ENCODE measurements around the gene GLA.

GLA gene

GRCh38 chrX:101397779-101398178 lies 9.9 kb downstream of the GLA start:
- DNase-seq (ENCODE audit: low spot score) = no peak

DNA sequence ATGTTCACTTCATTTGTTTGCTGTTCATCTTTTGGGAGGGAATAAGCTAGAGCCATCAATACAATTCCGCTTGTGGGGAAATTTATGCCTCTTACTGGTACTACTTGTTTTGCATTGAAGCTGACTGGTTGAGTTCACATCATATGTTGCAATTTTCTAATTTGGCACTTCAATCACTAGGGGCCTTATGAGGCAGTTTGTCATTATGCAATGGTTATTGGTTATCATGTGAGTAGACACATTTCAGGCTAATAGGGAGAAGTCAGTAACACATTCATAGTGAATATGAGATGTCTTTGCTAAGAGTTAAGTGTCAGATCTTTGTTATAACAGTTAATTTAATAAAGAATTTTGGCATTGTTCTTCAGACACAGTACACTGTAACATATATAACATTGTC lies 11.9 kb downstream of the GLA start:
- no peak for DNase-seq (ENCODE audit: low spot score)

DNA sequence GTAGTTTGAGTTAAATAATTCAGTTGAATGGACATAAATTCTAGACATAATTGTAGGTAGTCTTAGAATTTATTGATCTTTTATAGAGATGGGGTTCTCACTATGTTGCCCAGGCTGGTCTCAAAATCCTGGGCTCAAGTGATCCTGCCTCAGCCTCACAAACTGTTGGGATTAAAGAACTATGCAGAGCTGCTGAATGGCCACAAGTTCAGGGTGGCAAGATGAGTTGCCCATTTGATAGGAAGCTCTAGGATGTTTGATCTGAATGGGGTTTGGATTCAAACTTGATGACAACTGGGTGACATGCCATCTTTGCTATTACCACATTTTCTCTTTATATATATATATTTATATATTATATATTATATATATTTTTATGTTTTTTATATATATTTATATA lies 13.4 kb downstream of the GLA start:
- DNase-seq (ENCODE audit: low spot score) = no peak

GRCh38 chrX:101393530-101394305 lies 14.0 kb downstream of the GLA start:
- no peak for DNase-seq (ENCODE audit: low spot score)

DNA sequence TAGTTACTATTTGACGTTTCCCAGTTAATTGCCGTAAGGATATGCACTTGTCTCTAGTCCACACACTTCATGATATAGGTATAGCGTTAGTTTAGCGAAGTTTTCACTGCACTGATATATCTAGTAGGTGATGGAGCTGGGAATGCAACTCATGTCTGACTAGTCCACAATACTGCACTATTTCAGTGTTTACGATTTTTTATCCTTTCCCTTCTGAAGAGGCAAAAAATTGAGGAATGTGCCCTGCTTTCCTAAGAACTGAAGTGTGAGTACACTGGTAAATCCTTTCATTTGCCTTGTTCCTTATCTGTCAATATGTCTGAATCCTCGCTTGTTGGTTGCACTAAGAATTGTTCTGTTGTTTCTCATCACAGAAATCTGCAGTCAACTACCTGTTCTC lies 15.9 kb downstream of the GLA start:
- DNase-seq (ENCODE audit: low spot score) = no peak

DNA sequence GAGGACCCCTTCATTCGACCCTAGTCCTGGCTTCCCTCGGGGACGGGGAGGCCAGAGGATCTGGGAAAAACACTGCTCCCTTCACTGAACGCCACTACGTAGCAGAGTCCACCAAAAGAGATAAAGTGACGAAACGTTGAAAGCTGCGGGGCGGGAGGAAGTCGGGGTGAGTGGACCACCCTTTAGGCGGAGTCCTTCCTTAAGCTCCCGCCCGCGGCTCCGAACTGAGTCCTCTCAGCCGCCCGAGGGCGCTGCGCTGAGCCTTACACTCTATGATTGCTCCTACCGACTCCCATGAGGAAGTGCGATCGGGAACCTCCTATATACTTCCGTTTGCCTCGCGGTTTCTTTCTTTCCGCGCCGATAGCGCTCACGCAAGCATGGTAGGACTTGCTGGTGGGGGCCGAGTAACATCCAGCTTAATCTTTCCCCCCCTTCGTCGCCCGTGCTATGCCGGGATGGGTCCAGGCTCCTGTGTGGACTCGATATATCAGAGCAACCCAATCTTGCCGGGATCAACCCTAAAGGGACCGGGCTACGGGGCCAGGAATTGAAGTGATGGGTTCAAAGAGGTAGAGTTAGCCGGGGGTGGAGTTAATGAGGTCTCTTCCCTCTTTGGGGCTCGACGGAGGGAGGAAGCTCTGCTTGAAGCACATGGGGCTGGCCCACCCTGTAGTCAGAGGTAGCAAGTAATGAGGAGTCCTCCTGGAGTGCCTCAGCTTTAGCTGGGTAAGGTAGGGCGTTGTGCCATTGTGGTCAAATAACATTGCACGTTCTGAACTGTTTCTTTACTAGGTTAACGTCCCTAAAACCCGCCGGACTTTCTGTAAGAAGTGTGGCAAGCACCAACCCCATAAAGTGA lies 16.8 kb downstream of the GLA start, which contains the start of gene RPL36A:
TSS of gene RPL36A (plus strand) at position 348 of the 862 bp plus-strand sequence. CDS start at position 381, 33 bp downstream.
- DNase-seq (ENCODE audit: low spot score) = peak; percentile 82

DNA sequence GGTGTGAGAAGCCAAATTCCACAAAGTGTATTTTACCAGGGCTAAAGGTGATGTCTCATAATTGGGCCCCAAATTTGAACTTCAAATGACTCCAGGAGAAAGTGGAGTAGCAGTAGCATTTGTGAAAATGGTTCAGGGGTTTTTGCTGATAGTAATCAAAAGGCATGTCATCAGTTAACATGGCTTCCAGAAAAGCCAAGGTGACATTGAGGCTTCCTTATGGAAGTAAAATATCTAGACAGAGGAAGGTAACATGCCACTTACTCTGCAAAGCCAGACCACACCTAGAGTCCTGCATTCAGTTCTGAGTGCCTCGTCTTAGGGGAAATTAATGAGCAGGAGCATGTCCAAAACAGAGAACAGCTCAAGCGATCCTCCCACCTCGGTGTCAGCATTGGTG lies 19.1 kb downstream of the GLA start:
- DNase-seq (ENCODE audit: low spot score) = no peak

DNA sequence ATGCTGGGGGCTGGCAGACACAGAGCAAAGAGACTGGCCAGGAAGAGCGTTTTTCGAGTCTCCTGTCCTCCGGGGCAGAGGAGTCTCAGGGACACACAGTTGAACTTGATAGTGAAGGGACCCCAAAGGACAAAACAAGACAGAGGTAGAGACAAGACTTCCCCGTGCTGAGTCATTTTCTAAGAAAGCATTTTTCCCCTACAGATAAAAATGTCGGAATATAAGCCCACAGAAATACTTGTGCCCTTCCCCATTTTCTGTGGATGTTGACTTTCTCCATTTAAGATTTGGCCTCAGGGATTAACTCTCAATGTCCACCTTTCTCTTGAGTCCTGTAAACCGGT lies 21.2 kb downstream of the GLA start:
- no peak for DNase-seq (ENCODE audit: low spot score)

DNA sequence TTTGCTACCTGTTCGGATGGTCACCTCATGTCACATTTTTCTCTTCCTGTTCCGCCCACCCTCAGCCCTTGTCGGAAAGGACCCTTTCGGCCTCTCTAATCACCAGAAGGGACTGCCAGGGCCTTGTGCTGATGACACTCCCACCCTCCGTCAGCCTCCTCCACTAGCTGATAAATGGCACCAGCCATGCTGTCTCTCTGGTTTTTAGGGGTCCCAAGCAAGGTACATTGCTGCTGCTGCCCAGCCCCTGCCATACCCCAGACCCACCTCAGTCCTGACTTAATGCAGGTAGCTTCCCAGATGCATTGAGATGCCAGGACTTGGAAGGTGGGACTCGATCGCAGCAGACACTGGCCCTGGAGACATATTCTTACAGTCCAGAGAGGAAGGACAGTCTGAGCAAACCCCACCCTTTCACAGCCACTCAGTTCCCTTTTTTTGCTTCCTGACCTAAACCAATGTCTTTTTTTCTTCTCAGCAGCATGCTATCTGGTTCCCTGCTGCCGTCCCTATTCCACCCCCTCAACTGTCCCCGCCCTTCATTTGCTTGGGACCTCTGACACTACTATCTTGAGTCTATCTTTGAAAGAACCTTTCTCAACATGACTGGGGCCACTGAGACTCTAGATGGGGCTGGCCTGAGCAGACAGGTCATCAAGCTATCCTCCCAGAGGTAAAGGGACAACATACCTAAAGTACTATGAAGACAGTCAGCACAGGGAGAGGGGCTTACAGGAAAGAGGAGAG lies 21.8 kb downstream of the GLA start, which contains the start of gene BTK:
TSS of gene BTK (minus strand) at position 397 of the 747 bp plus-strand sequence. CDS start 10,907 bp downstream, outside the sequence.
- peak; percentile 24 for DNase-seq (ENCODE audit: low spot score)

DNA sequence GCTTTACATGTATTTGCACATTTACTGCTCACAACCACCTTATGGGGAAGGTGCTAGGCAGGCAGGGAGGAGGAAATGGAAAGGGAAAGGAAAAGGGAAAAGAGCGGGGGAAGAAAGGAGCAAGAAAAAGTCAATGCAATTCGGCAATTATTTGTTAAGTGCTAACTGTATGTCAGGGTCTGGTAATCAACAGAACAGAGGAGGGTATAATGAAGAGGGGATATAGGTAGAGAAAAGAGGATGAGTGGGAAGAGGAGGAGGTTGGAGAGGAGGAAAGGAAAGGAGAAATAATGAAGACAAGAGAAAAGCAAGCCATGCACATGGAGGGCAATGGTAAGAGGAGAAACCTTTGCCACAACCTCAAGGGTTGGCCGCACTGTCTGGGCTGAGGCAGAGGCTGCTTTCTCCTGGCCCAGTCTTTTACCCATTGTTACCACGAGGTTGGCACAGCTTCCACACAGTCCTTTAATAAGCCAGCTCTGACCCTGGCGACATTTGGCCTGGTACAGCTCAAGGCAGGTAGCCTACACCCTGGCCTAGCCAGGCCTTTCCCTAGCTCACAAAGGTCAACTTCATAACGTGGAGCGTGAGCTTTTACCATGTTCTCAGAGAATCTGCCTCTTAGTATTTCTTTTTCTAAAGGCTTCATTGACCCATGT lies 22.6 kb downstream of the GLA start:
- no peak for DNase-seq (ENCODE audit: low spot score)

DNA sequence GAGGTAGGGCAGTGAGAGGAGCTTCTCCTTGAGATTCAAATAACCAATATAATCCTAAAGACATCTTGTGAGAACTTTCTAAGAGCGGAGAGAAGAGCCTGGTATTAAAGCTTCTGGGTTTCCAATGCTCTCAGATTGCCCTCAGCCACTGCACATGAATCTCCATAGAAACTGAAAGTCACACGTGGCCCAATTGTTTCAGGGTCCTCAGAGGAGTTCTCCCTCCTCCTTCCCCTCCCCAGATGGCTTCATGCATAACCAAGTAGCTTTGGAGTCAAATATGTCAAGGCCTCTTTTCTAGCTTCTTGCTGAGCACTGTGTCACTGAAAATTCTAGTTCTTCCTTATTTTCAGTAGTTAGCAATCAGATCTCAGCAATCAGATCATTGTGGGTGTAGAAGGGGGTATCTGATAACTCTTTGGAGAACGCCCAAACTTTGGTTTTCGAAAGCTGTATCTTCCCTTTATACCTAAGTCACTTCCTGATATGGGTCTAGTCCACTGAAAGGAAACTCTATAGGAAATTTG lies 24.0 kb downstream of the GLA start:
- DNase-seq (ENCODE audit: low spot score) = no peak

- no peak for DNase-seq (ENCODE audit: low spot score)
Measured at GRCh38 chrX:101377547-101377946, 30.2 kb downstream of the GLA start.

GRCh38 chrX:101370888-101371504 lies 36.7 kb downstream of the GLA start:
- no peak for DNase-seq (ENCODE audit: low spot score)

- no peak for DNase-seq (ENCODE audit: low spot score)
Measured at GRCh38 chrX:101369687-101370086, 38.0 kb downstream of the GLA start.

DNA sequence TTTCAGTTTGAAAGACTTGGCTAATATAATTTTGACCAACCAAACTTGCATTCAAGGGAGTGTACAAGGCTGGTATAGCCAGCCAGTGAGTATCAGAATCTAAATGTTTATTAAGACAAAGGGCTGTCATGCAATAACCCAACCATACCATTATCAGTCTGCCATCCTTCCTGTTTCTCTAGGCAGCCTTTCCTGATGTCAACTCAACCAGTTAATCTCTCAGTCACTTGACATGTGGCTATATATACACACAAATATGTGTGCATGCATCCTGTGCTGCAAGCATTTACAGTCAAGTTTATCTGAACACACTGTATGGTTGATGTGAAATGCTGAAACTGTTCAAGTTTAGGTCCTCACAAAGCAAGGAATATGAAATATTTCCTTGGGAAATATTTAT lies 38.9 kb downstream of the GLA start:
- no peak for DNase-seq (ENCODE audit: low spot score)

DNA sequence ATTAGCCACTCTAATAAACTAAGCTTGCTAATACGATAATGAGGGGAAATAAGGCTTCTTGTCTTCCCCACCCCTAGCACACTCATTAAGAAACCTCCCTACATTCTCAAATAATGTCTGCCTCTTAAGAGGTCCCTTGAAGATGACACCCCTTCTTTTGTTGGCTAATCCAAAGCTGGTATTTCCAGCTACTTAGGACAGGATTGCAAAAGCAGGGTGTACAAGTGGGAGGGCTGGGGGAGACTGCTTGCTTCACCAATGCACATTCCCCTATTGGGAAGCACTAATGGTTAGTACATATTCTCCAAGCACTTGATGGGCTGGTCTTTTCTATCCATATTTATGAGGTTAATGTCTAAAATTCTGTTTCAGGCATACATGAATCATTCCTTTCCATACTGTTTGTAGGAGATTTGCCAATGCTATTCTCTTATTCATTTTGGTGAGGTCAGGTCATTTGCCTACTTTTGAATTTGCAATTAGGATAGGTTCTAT lies 42.4 kb downstream of the GLA start:
- no peak for DNase-seq (ENCODE audit: low spot score)

- no peak for DNase-seq (ENCODE audit: low spot score)
Measured at GRCh38 chrX:101362757-101363156, 45.0 kb downstream of the GLA start.

DNA sequence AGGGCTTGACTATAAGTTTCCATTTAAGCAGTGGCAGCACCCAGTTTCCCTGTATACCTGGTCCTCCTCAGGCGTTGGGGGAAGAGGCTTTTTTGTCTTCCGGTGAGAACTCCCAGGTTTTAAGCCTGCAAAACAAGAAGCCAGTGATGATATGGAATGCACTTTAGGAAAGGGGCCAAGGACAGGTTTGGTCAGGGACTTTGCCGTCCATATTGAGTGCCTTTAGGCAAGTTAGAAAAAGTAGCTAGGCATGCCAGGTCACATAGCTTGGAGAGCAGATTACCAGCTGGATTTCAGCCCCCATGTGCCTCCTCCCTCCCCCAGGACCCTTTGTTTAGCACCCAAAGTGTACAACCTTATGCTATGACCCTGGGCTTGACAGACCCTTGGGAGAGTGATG lies 45.6 kb downstream of the GLA start:
- no peak for DNase-seq (ENCODE audit: low spot score)

DNA sequence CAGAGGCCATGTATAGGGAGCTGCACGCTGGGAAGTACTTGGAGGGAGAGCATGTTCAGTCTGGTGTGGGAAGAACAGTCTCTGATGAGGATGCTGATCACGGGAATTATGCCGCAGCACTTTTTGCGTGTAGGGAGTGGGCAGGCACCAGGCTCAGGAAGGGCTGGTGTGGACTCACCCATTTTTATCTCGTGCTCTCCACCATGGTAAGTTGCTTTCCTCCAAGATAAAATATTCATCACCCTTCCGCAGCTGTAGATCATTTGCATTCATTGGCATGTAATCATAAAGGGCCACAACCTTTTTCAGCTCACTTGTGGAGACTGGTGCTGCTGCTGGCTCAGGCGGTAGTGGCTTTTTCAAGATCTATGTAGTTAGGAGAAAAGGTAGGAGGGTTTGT lies 47.3 kb downstream of the GLA start:
- DNase-seq (ENCODE audit: low spot score) = no peak

- DNase-seq (ENCODE audit: low spot score) = no peak
Measured at GRCh38 chrX:101359966-101360365, 47.8 kb downstream of the GLA start.

GRCh38 chrX:101357166-101357795 lies 50.4 kb downstream of the GLA start:
- DNase-seq (ENCODE audit: low spot score) = no peak

Measured in globus pallidus (tissue), 1 donor.